B cell (primary cell): ENCODE measurements around the gene TIAM2. TPM values are rescaled to one million over a fixed set of nuclear protein-coding genes. Genes with fewer than 3 reads are reported as not detected.

Experiments
- ATAC-seq: fragments of 200-7000 bp; cut with Tn5 transposase; one replicate; pipeline ENCODE4 v1.10.0; 2021; ENCODE audit warnings: low read depth, mild to moderate bottlenecking, moderate number of reproducible peaks, moderate library complexity
- CTCF ChIA-PET: fragments of 350-600 bp; sonication (Branson Sonifier 250); formaldehyde crosslinking; loops from one replicate; lab custom pipeline; 2021; ENCODE audit warnings: antibody characterized with exemption, inconsistent platforms; lab: Charles Lee
- POLR2A ChIA-PET: fragments of 350-600 bp; sonication (Branson Sonifier 250); formaldehyde crosslinking; loops from one replicate; lab custom pipeline; 2021; ENCODE audit warnings: antibody characterized with exemption; lab: Charles Lee
- DNase-seq: peaks from one replicate; pipeline ENCODE4 v3.0.0; 2013
- H2AFZ ChIP-seq: 2 replicates; pipeline ENCODE4 v1.6.1; 2012; ENCODE audit warnings: mild to moderate bottlenecking, low read depth, low read length; ENCODE audit not compliant: insufficient read depth, poor library complexity, severe bottlenecking
- H3K27ac ChIP-seq, 2 donors: 1 replicate in 1 of 2; 2 replicates in 1 of 2; pipeline ENCODE4 v1.5.1; 2012 to 2013; ENCODE audit warnings: low read length in 2 of 2, mild to moderate bottlenecking in 2 of 2, moderate library complexity in 1 of 2
- H3K27me3 ChIP-seq, 4 experiments: fragments of 200-600 bp in 1 of 4; sonication (generic) in 1 of 4; replicated peaks in 1 of 4; 1 replicate in 2 of 4; 2 replicates in 2 of 4; pipeline versions ENCODE4 v1.6.1 to v1.7.0; 2013 to 2016; ENCODE audit warnings: low read length in 3 of 4, mild to moderate bottlenecking in 2 of 4, mixed read lengths in 1 of 4, moderate library complexity in 1 of 4; ENCODE audit not compliant: insufficient read depth in 4 of 4, control insufficient read depth in 3 of 4; ENCODE audit errors: control extremely low read depth in 1 of 4
- H3K36me3 ChIP-seq, 2 experiments: replicated peaks in 1 of 2; 1 replicate in 1 of 2; 2 replicates in 1 of 2; pipeline versions ENCODE4 v1.6.1 to v1.7.1; 2013; ENCODE audit warnings: low read length in 1 of 2; ENCODE audit not compliant: insufficient read depth in 2 of 2, control insufficient read depth in 1 of 2; ENCODE audit errors: control extremely low read depth in 1 of 2, extremely low read depth in 1 of 2
- H3K4me1 ChIP-seq, 2 donors: fragments of 200-600 bp in 1 of 2; sonication (generic) in 1 of 2; 1 replicate in 1 of 2; 2 replicates in 1 of 2; pipeline versions ENCODE4 v1.5.1 to v1.6.1; 2013 to 2017; ENCODE audit warnings: low read length in 2 of 2; ENCODE audit not compliant: control insufficient read depth in 2 of 2, insufficient read depth in 2 of 2
- H3K4me2 ChIP-seq: replicated peaks from 2 replicates; pipeline ENCODE3; 2012; ENCODE audit warnings: mild to moderate bottlenecking, low read depth, low read length; ENCODE audit not compliant: poor library complexity, severe bottlenecking
- H3K4me3 ChIP-seq, 5 experiments: fragments of 200-600 bp in 1 of 5; sonication (generic) in 1 of 5; 1 replicate in 3 of 5; 2 replicates in 2 of 5; pipeline versions ENCODE4 v1.5.1 to v1.7.0; 2011 to 2016; ENCODE audit warnings: low read length in 4 of 5, mild to moderate bottlenecking in 4 of 5, low read depth in 2 of 5, control low read depth in 1 of 5, moderate library complexity in 1 of 5; ENCODE audit not compliant: insufficient read depth in 1 of 5; ENCODE audit errors: control extremely low read depth in 1 of 5, extremely low read depth in 1 of 5
- H3K79me2 ChIP-seq: fragments of 200-600 bp; sonication (generic); one replicate; pipeline ENCODE4 v1.6.0; 2016; ENCODE audit warnings: low read length; ENCODE audit not compliant: control insufficient read depth, insufficient read depth
- H3K9ac ChIP-seq: fragments of 200-600 bp; sonication (generic); 2 replicates; pipeline ENCODE4 v1.6.1; 2017; ENCODE audit warnings: mild to moderate bottlenecking, low read length, moderate library complexity
- H3K9me3 ChIP-seq, 3 donors: one replicate each; pipeline versions ENCODE4 v1.6.1 to v1.7.1; 2013; ENCODE audit warnings: low read length in 2 of 3; ENCODE audit not compliant: control insufficient read depth in 2 of 3, insufficient read depth in 1 of 3; ENCODE audit errors: control extremely low read depth in 1 of 3
- H4K20me1 ChIP-seq: 2 replicates; pipeline ENCODE4 v1.6.0; 2012; ENCODE audit warnings: mild to moderate bottlenecking, low read length; ENCODE audit not compliant: insufficient read depth, control insufficient read depth, poor library complexity, severe bottlenecking
- H3K27ac Mint-ChIP-seq: one replicate; pipeline ENCODE4 v1.8.0; 2021; ENCODE audit warnings: mixed read lengths
- H3K27me3 Mint-ChIP-seq: one replicate; pipeline ENCODE4 v1.8.0; 2021; ENCODE audit warnings: mixed read lengths
- H3K4me1 Mint-ChIP-seq: one replicate; pipeline ENCODE4 v1.8.0; 2021; ENCODE audit warnings: mixed read lengths
- H3K4me3 Mint-ChIP-seq: one replicate; pipeline ENCODE4 v1.8.0; 2021; ENCODE audit warnings: mixed read lengths
- H3K9me3 Mint-ChIP-seq: one replicate; pipeline ENCODE4 v1.8.0; 2022; ENCODE audit warnings: mixed read lengths; ENCODE audit not compliant: insufficient read depth
- CTCF ChIP-seq: fragments of 200-600 bp; IDR thresholded peaks from one replicate; pipeline ENCODE4 v1.8.0; 2022; ENCODE audit warnings: antibody characterized with exemption, mild to moderate bottlenecking
- EZH2 ChIP-seq: IDR thresholded peaks from 2 replicates; pipeline ENCODE4 v1.6.1; 2012; ENCODE audit warnings: borderline replicate concordance, low read depth, mild to moderate bottlenecking, moderate library complexity, low read length; ENCODE audit not compliant: insufficient read depth, poor library complexity, severe bottlenecking
- WGBS: methylation state at CpG from one replicate; pipeline ENCODE4 v1.1.5; 2013; ENCODE audit warnings: missing lambda C conversion rate; ENCODE audit not compliant: insufficient coverage; 5-methylcytosine and 5-hydroxymethylcytosine counted together
- intact Hi-C: fragments of 100-400 bp; cut with micrococcal nuclease; formaldehyde crosslinking; loops from one replicate; pipeline ENCODE4 v1.10.0; 2022
- polyA plus RNA-seq: library from polyadenylated mRNA; depleted of rRNA; stranded (reverse); fragments of >200 nt; gene quantifications from 2 replicates; pipeline ENCODE4 v1.2.3, GENCODE V29; 2012
- total RNA-seq, 2 donors: library from RNA; stranded (reverse); fragments of 120-200 nt in 1 of 2; gene quantifications; 1 replicate in 1 of 2; 2 replicates in 1 of 2; pipeline versions ENCODE4 v1.2.3 to v1.2.4, GENCODE V29; 2013 to 2022

Gene TIAM2
- total and polyA plus RNA-seq, 2 donors (not counting 1 experiment from before 2014, with no cell fraction given): 13.1 to 18.8 TPM

GRCh38 chr6:155066361-155066760, 71.2 kb downstream of the TIAM2 start:
- Histone ChIP-seq H3K4me3 (no peak overlapping the region), H3K36me3 (no peaks in the 10 kb centered on the region), H3K4me1 (no peaks in the 10 kb centered on the region), H3K9ac (no peak overlapping the region), H4K20me1 (no peaks in the 10 kb centered on the region), H3K4me2 (no peak overlapping the region), H3K9me3 (no peaks in the 10 kb centered on the region), H3K27ac (no peak overlapping the region), H3K27me3 (no peaks in the 10 kb centered on the region), H2AFZ (no peak overlapping the region), H3K79me2 (no peaks in the 10 kb centered on the region)
- ChIA-PET POLR2A (no interaction called here), CTCF (no interaction called here)
- H3K4me1 Mint-ChIP-seq: no peaks in the 10 kb centered on the region
- no peaks in the 10 kb centered on the region for H3K27me3 Mint-ChIP-seq
- intact Hi-C loops: no loop called here
- no peaks in the 10 kb centered on the region for H3K9me3 Mint-ChIP-seq
- H3K4me3 Mint-ChIP-seq: no peak overlapping the region
- ATAC-seq (no peak), DNase-seq (no peak)
- no peak overlapping the region for H3K27ac Mint-ChIP-seq
- no peak for TF ChIP-seq EZH2
- no peak for TF ChIP-seq CTCF
- WGBS: 100% methylated on average over 6 of the region's 6 CpGs

- Histone ChIP-seq H3K79me2 (no peaks in the 10 kb centered on the region), H3K27ac (no peak overlapping the region), H3K9me3 (no peaks in the 10 kb centered on the region), H3K27me3 (no peaks in the 10 kb centered on the region), H2AFZ (no peak overlapping the region), H3K4me1 (no peaks in the 10 kb centered on the region), H3K36me3 (no peaks in the 10 kb centered on the region), H3K4me3 (no peak overlapping the region), H3K4me2 (no peak overlapping the region), H3K9ac (no peak overlapping the region), H4K20me1 (no peaks in the 10 kb centered on the region)
- Mint-ChIP-seq H3K4me1 (no peaks in the 10 kb centered on the region), H3K9me3 (no peaks in the 10 kb centered on the region), H3K27me3 (peaks cover 4% of the 10 kb centered on the region), H3K4me3 (no peak overlapping the region), H3K27ac (no peak overlapping the region)
- 100% methylated on average over 2 of the region's 7 CpGs for WGBS
- DNase-seq (no peak), ATAC-seq (no peak)
- ChIA-PET CTCF (no interaction called here), POLR2A (no interaction called here)
- TF ChIP-seq EZH2 (no peak), CTCF (no peak)
- intact Hi-C loops: no loop called here
Observed at GRCh38 chr6:155066921-155067680, 72.0 kb downstream of the TIAM2 start.
